Choroid plexus epithelial cell (primary cell): ENCODE data around the gene CFHR4.

Experiments used
- DNase-seq: peaks from one replicate; pipeline ENCODE4 v3.0.0-alpha.2; 2010; ENCODE audit warnings: low read depth
- H3K4me3 ChIP-seq: 2 replicates; pipeline ENCODE4 v1.5.1; 2011; ENCODE audit warnings: low read depth, mild to moderate bottlenecking, control low read depth, low read length, moderate library complexity
- CTCF ChIP-seq: conservative IDR thresholded peaks from 2 replicates; pipeline ENCODE4 v1.5.1; 2011; ENCODE audit warnings: low read depth, mild to moderate bottlenecking, control low read depth, inconsistent platforms, low read length, moderate library complexity

Gene CFHR4

GRCh38 chr1:196951711-196952394 is 64.0 kb downstream of the CFHR4 start:
- TF ChIP-seq CTCF, result no peak
- peak; percentile 9 for DNase-seq
- no peak overlapping the region for H3K4me3 ChIP-seq

DNA sequence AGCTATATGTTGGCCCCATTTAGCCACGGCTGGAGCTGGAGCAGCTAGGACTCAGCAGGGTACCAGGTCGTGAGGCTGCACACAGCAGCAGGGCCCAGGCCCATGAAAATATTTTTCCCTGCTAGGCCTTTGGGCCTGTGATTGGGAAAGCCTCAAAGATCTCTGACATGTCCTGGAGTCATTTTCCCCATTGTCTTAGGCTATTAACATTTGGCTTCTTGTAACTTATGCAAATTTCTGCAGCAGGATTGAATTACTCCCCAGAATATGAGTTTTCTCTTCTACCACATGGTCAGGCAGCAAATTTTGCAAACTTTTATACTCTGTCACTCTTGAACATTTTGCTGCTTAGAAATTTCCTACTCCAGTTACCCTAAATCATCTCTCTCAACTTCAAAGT is 66.9 kb downstream of the CFHR4 start:
- TF ChIP-seq CTCF, result no peak
- DNase-seq, result no peak
- no peak overlapping the region for H3K4me3 ChIP-seq

DNA sequence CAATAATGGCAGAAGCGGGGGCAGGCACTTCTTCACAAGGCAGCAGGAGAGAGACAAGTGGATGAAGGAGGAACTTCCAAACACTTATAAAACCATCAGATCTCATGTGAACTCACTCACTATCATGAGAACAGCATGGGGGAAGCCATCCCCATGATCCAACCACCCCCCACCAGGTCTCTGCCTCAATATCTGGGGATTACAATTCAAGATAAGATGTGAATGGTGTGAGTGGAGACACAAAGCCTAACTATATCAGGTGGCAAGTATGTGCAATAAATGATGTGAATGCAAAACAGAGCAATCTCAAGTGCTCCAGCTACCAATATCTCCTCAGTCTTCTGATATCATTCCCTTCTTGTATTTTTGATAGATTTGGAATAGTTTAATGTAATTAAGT is 68.1 kb downstream of the CFHR4 start:
- TF ChIP-seq CTCF, result no peak
- no peak overlapping the region for H3K4me3 ChIP-seq
- DNase-seq, result no peak

- no peak overlapping the region for H3K4me3 ChIP-seq
- no peak for DNase-seq
- no peak for TF ChIP-seq CTCF
Observed at GRCh38 chr1:196960854-196961253, 73.0 kb downstream of the CFHR4 start.
